Right lobe of liver (tissue), 6 donors: Measurements from ENCODE around the gene RPP38. TPM values are rescaled to one million over a fixed set of nuclear protein-coding genes. Genes with fewer than 3 reads are reported as not detected.
A peak's percentile ranks its signal among the peaks of the same experiment; 100 is the strongest.

Experiments
- ATAC-seq, 4 donors: fragments of 200-7000 bp; cut with Tn5 transposase; one replicate each; pipeline ENCODE4 v1.9.1; 2020; ENCODE audit warnings: mild to moderate bottlenecking in 4 of 4, moderate library complexity in 4 of 4
- DNase-seq, 3 donors: peaks; one replicate each; pipeline ENCODE4 v3.0.0-alpha.2; 2020
- H3K27ac ChIP-seq, 3 donors: fragments of 200-600 bp; one replicate each; pipeline ENCODE4 v1.8.0; 2022
- H3K27me3 ChIP-seq, 2 donors: fragments of 200-600 bp; one replicate each; pipeline ENCODE4 v1.8.0; 2022
- H3K36me3 ChIP-seq, 4 donors: fragments of 200-600 bp; sonication (generic) in 1 of 4; one replicate each; pipeline versions ENCODE4 v1.5.1 to v1.8.0; 2017 to 2022; ENCODE audit warnings: control low read depth in 1 of 4
- H3K4me1 ChIP-seq, 4 donors: fragments of 200-600 bp; sonication (generic) in 1 of 4; one replicate each; pipeline versions ENCODE4 v1.5.1 to v1.8.0; 2017 to 2022; ENCODE audit warnings: control low read depth in 1 of 4
- H3K4me3 ChIP-seq, 3 donors: fragments of 200-600 bp; one replicate each; pipeline ENCODE4 v1.8.0; 2022
- H3K9me3 ChIP-seq, 4 donors: fragments of 200-600 bp; sonication (generic) in 1 of 4; one replicate each; pipeline versions ENCODE4 v1.5.1 to v1.8.0; 2017 to 2022; ENCODE audit warnings: control low read depth in 1 of 4
- CTCF ChIP-seq, 4 donors: fragments of 200-600 bp in 3 of 4; fragments of 450-650 bp in 1 of 4; IDR thresholded peaks; one replicate each; pipeline versions ENCODE4 v1.5.1 to v1.8.0; 2016 to 2022; ENCODE audit warnings: antibody characterized with exemption in 4 of 4, mild to moderate bottlenecking in 2 of 4
- POLR2A ChIP-seq: fragments of 450-650 bp; IDR thresholded peaks from one replicate; pipeline ENCODE4 v1.6.1; 2017; ENCODE audit warnings: antibody characterized with exemption, mild to moderate bottlenecking
- intact Hi-C, 2 donors: fragments of 100-400 bp; cut with DNase I; formaldehyde crosslinking; loops; one replicate each; pipeline versions ENCODE4 v1.11.2 to v1.14.1; 2022
- total RNA-seq, 6 experiments: library from RNA; depleted of rRNA in 2 of 6; stranded (reverse); fragments of >200 nt in 2 of 6; fragmentation: NEBNext Ultra II Directional in 3 of 6; extraction: Animal tissue kit (Norgen Biotek cat#: 25700) in 3 of 6; gene quantifications; one replicate each; pipeline versions ENCODE4 v1.1.0 to v1.2.4, GENCODE V29; 2016 to 2023
- donor health status: DM: no; HTN: yes; CAD: no.
- donor health status: DM: no; HTN: no; CAD: no.
- donor health status: DM: no; HTN: no; CAD: no.
- donor health status: DM: no; HTN: yes; CAD: no.
- donor health status: DM: no; HTN: yes; CAD: no.

RPP38 gene
- total RNA-seq, 6 experiments from 2014 or later: 5.4 to 9.4 (median 6.9) TPM

- Histone ChIP-seq H3K36me3 (no peaks in the 10 kb centered on the region), H3K27me3 (no peaks in the 10 kb centered on the region), H3K4me1 (peaks cover 0 to 31% (median 0%) of the 10 kb centered on the region in 4 donors), H3K9me3 (no peaks in the 10 kb centered on the region), H3K4me3 (no peak overlapping the region), H3K27ac (peak overlapping the region; percentile 13 to 71 (median 51))
- ATAC-seq (peak; percentile 11 to 39 (median 16)), DNase-seq (no peak)
- intact Hi-C loops: no loop called here
- TF ChIP-seq CTCF (IDR thresholded peaks at IDR 0.05) (no peak), POLR2A (no peak)
Observed at GRCh38 chr10:15152556-15152955, 55.4 kb downstream of the RPP38 start.

Other genes starting within 250 kb of the RPP38 start
- 1 to 10 TPM; 2.8 to 6.0 (median 4.1) TPM for gene SUV39H2, start 218.5 kb upstream of the RPP38 start, total RNA-seq
- gene DCLRE1C, start 143.3 kb upstream of the RPP38 start, total RNA-seq: 1 to 10 TPM; 1.7 to 5.0 (median 3.0) TPM
- under 1 TPM in 1 of 6 experiments, not detected in 5; 0.51 TPM for gene MEIG1, start 138.0 kb upstream of the RPP38 start, total RNA-seq
- gene OLAH, start 53.4 kb upstream of the RPP38 start, total RNA-seq: 1 to 10 TPM in 1 of 6 experiments, not detected in 5; 1.2 TPM
- gene ACBD7, start 8.6 kb upstream of the RPP38 start, total RNA-seq: under 1 TPM in 2 of 6 experiments, not detected in 4; 0.16 to 0.18 TPM
- 10 to 100 TPM; 18.1 to 34.5 (median 30.8) TPM for gene NMT2, start 71.3 kb downstream of the RPP38 start, total RNA-seq